Measurements from ENCODE around the gene SLC19A1. TPM values are rescaled to one million over a fixed set of nuclear protein-coding genes. Genes with fewer than 3 reads are reported as not detected.

The SLC19A1 gene
- total RNA-seq, 1 donor from 2014 or later = 11.0 TPM

- no peak overlapping the region for H3K27ac Mint-ChIP-seq (ENCODE audit: unreplicated experiment)
- peaks cover 5% of the 10 kb centered on the region for H3K4me1 Mint-ChIP-seq (ENCODE audit: unreplicated experiment)
- TF ChIP-seq CTCF (IDR thresholded peaks at IDR 0.05) = no peak
- H3K27me3 Mint-ChIP-seq (ENCODE audit: unreplicated experiment) = peaks cover 8% of the 10 kb centered on the region
- DNase-seq (ENCODE audit: extremely low spot score, unreplicated experiment) = no peak
- no peaks in the 10 kb centered on the region for H3K36me3 Mint-ChIP-seq (ENCODE audit: unreplicated experiment)
- H3K4me3 Mint-ChIP-seq (ENCODE audit: unreplicated experiment) = no peak overlapping the region
- H3K9me3 Mint-ChIP-seq (ENCODE audit: unreplicated experiment) = no peaks in the 10 kb centered on the region
Observed at GRCh38 chr21:45546636-45547544, 4.7 kb upstream of the SLC19A1 start.

GRCh38 chr21:45545691-45546531 is 3.7 kb upstream of the SLC19A1 start:
- no peaks in the 10 kb centered on the region for H3K9me3 Mint-ChIP-seq (ENCODE audit: unreplicated experiment)
- DNase-seq (ENCODE audit: extremely low spot score, unreplicated experiment) = no peak
- peaks cover 8% of the 10 kb centered on the region for H3K27me3 Mint-ChIP-seq (ENCODE audit: unreplicated experiment)
- H3K4me1 Mint-ChIP-seq (ENCODE audit: unreplicated experiment) = peaks cover 5% of the 10 kb centered on the region
- no peak overlapping the region for H3K4me3 Mint-ChIP-seq (ENCODE audit: unreplicated experiment)
- H3K36me3 Mint-ChIP-seq (ENCODE audit: unreplicated experiment) = no peaks in the 10 kb centered on the region
- H3K27ac Mint-ChIP-seq (ENCODE audit: unreplicated experiment) = no peak overlapping the region
- no peak for TF ChIP-seq CTCF (IDR thresholded peaks at IDR 0.05)

- Mint-ChIP-seq H3K27ac (ENCODE audit: unreplicated experiment) (no peak overlapping the region), H3K9me3 (ENCODE audit: unreplicated experiment) (no peaks in the 10 kb centered on the region), H3K4me1 (ENCODE audit: unreplicated experiment) (peaks cover 8% of the 10 kb centered on the region), H3K27me3 (ENCODE audit: unreplicated experiment) (peaks cover 8% of the 10 kb centered on the region), H3K36me3 (ENCODE audit: unreplicated experiment) (no peaks in the 10 kb centered on the region), H3K4me3 (ENCODE audit: unreplicated experiment) (no peak overlapping the region)
- TF ChIP-seq CTCF (IDR thresholded peaks at IDR 0.05) = no peak
- no peak for DNase-seq (ENCODE audit: extremely low spot score, unreplicated experiment)
Observed at GRCh38 chr21:45545236-45545570, 3.0 kb upstream of the SLC19A1 start.

GRCh38 chr21:45544449-45545235 is 2.4 kb upstream of the SLC19A1 start:
- no peaks in the 10 kb centered on the region for H3K36me3 Mint-ChIP-seq (ENCODE audit: unreplicated experiment)
- no peak overlapping the region for H3K4me3 Mint-ChIP-seq (ENCODE audit: unreplicated experiment)
- no peaks in the 10 kb centered on the region for H3K9me3 Mint-ChIP-seq (ENCODE audit: unreplicated experiment)
- TF ChIP-seq CTCF (IDR thresholded peaks at IDR 0.05) = no peak
- no peak overlapping the region for H3K27ac Mint-ChIP-seq (ENCODE audit: unreplicated experiment)
- DNase-seq (ENCODE audit: extremely low spot score, unreplicated experiment) = peak; percentile 57
- peaks cover 8% of the 10 kb centered on the region for H3K27me3 Mint-ChIP-seq (ENCODE audit: unreplicated experiment)
- H3K4me1 Mint-ChIP-seq (ENCODE audit: unreplicated experiment) = peaks cover 8% of the 10 kb centered on the region
